GM12878 (cell line): ENCODE data around the gene PRKX. TPM values are rescaled to one million over a fixed set of nuclear protein-coding genes. Genes with fewer than 3 reads are reported as not detected.

Experiments
- ATAC-seq: fragments of 200-7000 bp; cut with Tn5 transposase; 3 replicates; pipeline ENCODE4 v1.9.1; 2020; ENCODE audit warnings: mild to moderate bottlenecking, moderate library complexity
- BruUV-seq: library from RNA; stranded (reverse); fragments of 400-500 nt; replicated peaks from 2 replicates; lab custom pipeline; 2021; lab: Mats Ljungman, UMichigan
- CTCF ChIA-PET: fragments of 300-600 bp; sonication (Branson Sonifier 250); formaldehyde crosslinking; extraction: SDS; loops from one replicate; lab custom pipeline; 2021; ENCODE audit warnings: inconsistent platforms; lab: Yijun Ruan, JAX
- POLR2A ChIA-PET: fragments of 350-600 bp; formaldehyde crosslinking; extraction: SDS; loops from one replicate; lab custom pipeline; 2021; ENCODE audit warnings: inconsistent platforms; lab: Charles Lee
- RAD21 ChIA-PET: fragments of 300-600 bp; sonication (Branson Sonifier 250); formaldehyde crosslinking; loops from one replicate; lab custom pipeline; 2023; ENCODE audit warnings: antibody characterized with exemption; ENCODE audit not compliant: unreplicated experiment; lab: Charles Lee
- SMC1A ChIA-PET: fragments of 300-600 bp; sonication (Branson Sonifier 250); formaldehyde crosslinking; loops from one replicate; lab custom pipeline; 2023; ENCODE audit not compliant: unreplicated experiment, uncharacterized antibody; lab: Charles Lee
- DNase-seq: peaks from one replicate; pipeline ENCODE4 v3.0.0-alpha.2; 2011; ENCODE audit warnings: low read depth, low spot score
- FAIRE-seq: peaks from 3 replicates; lab custom pipeline; 2011; peaks lifted over from hg19 to GRCh38; lab: Jason Lieb, UNC
- H2AFZ ChIP-seq: 2 replicates; pipeline ENCODE4 v1.6.0; 2011; ENCODE audit warnings: low read depth, low read length, control low read depth; ENCODE audit not compliant: control insufficient read depth
- H3K27ac ChIP-seq: 2 replicates; pipeline ENCODE4 v1.5.1; 2011; ENCODE audit warnings: control low read depth; ENCODE audit not compliant: control insufficient read depth, insufficient read depth
- H3K27me3 ChIP-seq, 2 experiments: replicated peaks in 1 of 2; 2 replicates each; pipeline versions ENCODE4 v1.6.0 to v1.6.1; 2011; ENCODE audit warnings: low read length in 1 of 2; ENCODE audit not compliant: control insufficient read depth in 2 of 2, insufficient read depth in 2 of 2
- H3K36me3 ChIP-seq, 2 experiments: 2 replicates each; pipeline ENCODE4 v1.5.1; 2011; ENCODE audit warnings: low read length in 1 of 2; ENCODE audit not compliant: control insufficient read depth in 2 of 2, insufficient read depth in 2 of 2
- H3K4me1 ChIP-seq: 2 replicates; pipeline ENCODE4 v1.6.1; 2011; ENCODE audit warnings: mild to moderate bottlenecking, low read length, moderate library complexity, mixed read lengths; ENCODE audit not compliant: control insufficient read depth, insufficient read depth
- H3K4me2 ChIP-seq: 2 replicates; pipeline ENCODE4 v1.6.0; 2011; ENCODE audit warnings: control low read depth; ENCODE audit not compliant: control insufficient read depth, insufficient read depth
- H3K4me3 ChIP-seq: fragments of 200-600 bp; sonication (generic); 2 replicates; pipeline ENCODE4 v1.5.1; 2016
- H3K79me2 ChIP-seq: 2 replicates; pipeline ENCODE4 v1.6.0; 2011; ENCODE audit warnings: low read length; ENCODE audit not compliant: control insufficient read depth, insufficient read depth
- H3K9ac ChIP-seq: 2 replicates; pipeline ENCODE4 v1.8.0; 2011; ENCODE audit warnings: low read length, control low read depth, mixed read lengths; ENCODE audit not compliant: control insufficient read depth, insufficient read depth
- H3K9me3 ChIP-seq: replicated peaks from 3 replicates; pipeline ENCODE4 v1.5.1; 2011; ENCODE audit warnings: mild to moderate bottlenecking, low read length; ENCODE audit not compliant: control insufficient read depth, insufficient read depth
- H4K20me1 ChIP-seq: 2 replicates; pipeline ENCODE4 v1.6.0; 2011; ENCODE audit not compliant: control insufficient read depth, insufficient read depth
- CBX5 ChIP-seq: sonication (generic); IDR thresholded peaks from 2 replicates; pipeline ENCODE4 v1.6.1; 2016; ENCODE audit warnings: low read depth, moderate library complexity, mild to moderate bottlenecking, inconsistent platforms
- CTCF ChIP-seq, 3 experiments: IDR thresholded peaks in 2 of 3; conservative IDR thresholded peaks in 1 of 3; 2 replicates each; pipeline ENCODE4 v1.5.1; 2011; ENCODE audit warnings: low read depth in 3 of 3, low read length in 3 of 3, mild to moderate bottlenecking in 3 of 3, control low read depth in 2 of 3, moderate library complexity in 2 of 3, inconsistent platforms in 1 of 3, mixed read lengths in 1 of 3; ENCODE audit not compliant: control insufficient read depth in 2 of 3, insufficient read depth in 1 of 3; ENCODE audit errors: extremely low read depth in 1 of 3
- EED ChIP-seq: sonication (generic); IDR thresholded peaks from 2 replicates; pipeline ENCODE4 v1.6.1; 2016; ENCODE audit warnings: antibody characterized with exemption, low read depth
- JUND ChIP-seq: IDR thresholded peaks from 2 replicates; pipeline ENCODE4 v1.6.1; 2012; ENCODE audit warnings: low read depth, mild to moderate bottlenecking, low read length, improper control_type of control experiment, moderate library complexity
- POLR2A ChIP-seq: IDR thresholded peaks from 2 replicates; pipeline ENCODE4 v1.6.1; 2011; ENCODE audit warnings: low read depth, mild to moderate bottlenecking, low read length
- SMARCA5 ChIP-seq: fragments of 450-650 bp; IDR thresholded peaks from 2 replicates; pipeline ENCODE4 v1.6.1; 2017; ENCODE audit warnings: mild to moderate bottlenecking
- SUPT20H ChIP-seq: IDR thresholded peaks from 2 replicates; pipeline ENCODE4 v1.6.1; 2011; ENCODE audit warnings: low read depth, mild to moderate bottlenecking, low read length, moderate library complexity, borderline replicate concordance; ENCODE audit not compliant: control insufficient read depth
- ZNF274 ChIP-seq: IDR thresholded peaks from one replicate; pipeline ENCODE4 v1.8.0; 2011; ENCODE audit not compliant: insufficient read length, insufficient read depth
- WGBS: methylation state at CpG from one replicate; pipeline ENCODE4 v1.1.6; 2016; ENCODE audit warnings: low lambda C conversion rate; ENCODE audit not compliant: insufficient replicate concordance, insufficient coverage; ENCODE audit errors: missing lambda C conversion rate; 5-methylcytosine and 5-hydroxymethylcytosine counted together
- in situ Hi-C: fragments of 300-500 bp; cut with MboI; formaldehyde crosslinking; loops from 9 replicates; pipeline ENCODE4 v1.14.3; 2018; ENCODE audit warnings: mixed read lengths
- intact Hi-C: fragments of 100-400 bp; cut with micrococcal nuclease; formaldehyde crosslinking; loops from one replicate; pipeline ENCODE4 v1.14.2; 2022; ENCODE audit not compliant: unreplicated experiment
- polyA plus RNA-seq, 11 experiments: library from polyadenylated mRNA; depleted of rRNA in 4 of 11; unstranded in 6 of 11; stranded (reverse) in 5 of 11; fragments of >200 nt; fragmentation: Nextera tagmentation in 4 of 11; fragmentation: Illumina TruSeq in 1 of 11; extraction: Ambion mirVana in 4 of 11; extraction: Trizol in 1 of 11; gene quantifications; 1 replicate in 1 of 11; 2 replicates in 10 of 11; pipeline versions ENCODE4 v1.2.1 to v1.2.3, GENCODE V29; 2011 to 2016; ENCODE audit warnings: inconsistent platforms in 2 of 11, missing spikeins in 2 of 11, low read depth in 1 of 11
- total RNA-seq, 4 experiments: library from RNA; depleted of rRNA in 3 of 4; stranded (reverse); fragments of >200 nt in 3 of 4; fragmentation: Illumina TruSeq in 1 of 4; extraction: Trizol in 1 of 4; gene quantifications; 2 replicates each; pipeline versions ENCODE4 v1.2.1 to v1.2.3, GENCODE V29; 2013 to 2021

PRKX gene
- total and polyA plus RNA-seq, 10 of the 15 experiments (the other 5 are each of a cell fraction or from before 2014, with no cell fraction given): 3.9 to 45.3 (median 23.9) TPM

- TF ChIP-seq CTCF (IDR thresholded peaks at IDR 0.05 in 2 of 3, conservative IDR thresholded peaks at IDR 0.05 in 1 of 3; ENCODE audit: control insufficient read depth in 2 of 3, extremely low read depth in 1 of 3, insufficient read depth in 1 of 3, low read depth in 3 of 3, low read length in 3 of 3): no peak
- no peak for TF ChIP-seq POLR2A
- no peak for TF ChIP-seq EED
- TF ChIP-seq JUND: no peak
These were observed 53.7 kb downstream of the PRKX start (continued) for GRCh38 chrX:3659761-3660160.

- RAD21 ChIA-PET: no interaction called here
- Histone ChIP-seq H3K4me2 (no peak overlapping the region), H3K79me2 (no peaks in the 10 kb centered on the region), H3K36me3 (peaks cover 2 to 8% of the 10 kb centered on the region in 2 experiments; a peak in 3 of 4 replicates), H3K4me1 (no peaks in the 10 kb centered on the region), H3K9me3 (no peaks in the 10 kb centered on the region), H3K27me3 (no peaks in the 10 kb centered on the region), H3K4me3 (no peak overlapping the region), H3K27ac (no peak overlapping the region), H3K9ac (no peak overlapping the region), H4K20me1 (no peaks in the 10 kb centered on the region), H2AFZ (no peak overlapping the region)
- no peak for DNase-seq
- FAIRE-seq: no peak
- in situ Hi-C loops: no loop called here
- POLR2A ChIA-PET: no interaction called here
- SMC1A ChIA-PET: no interaction called here
- TF ChIP-seq SMARCA5: no peak
- no peak for TF ChIP-seq SUPT20H
- TF ChIP-seq ZNF274: no peak
- TF ChIP-seq CBX5: no peak
- intact Hi-C loops: loop anchor here (5.0 kb wide), 1 partner anchor 57 kb away; the partner anchor contains the start of gene PRKX
- BruUV-seq: no TSS peak
- CTCF ChIA-PET: no interaction called here
- ATAC-seq: no peak
- 97% methylated on average over 19 of the region's 19 CpGs for WGBS
These were observed 58.3 kb downstream of the PRKX start for GRCh38 chrX:3655181-3655580.
